H1 (cell line): ENCODE data around the gene NPC1L1. TPM values are rescaled to one million over a fixed set of nuclear protein-coding genes. Genes with fewer than 3 reads are reported as not detected.

ENCODE experiments used
- CTCF ChIA-PET: fragments of 300-600 bp; sonication (Branson Sonifier 250); formaldehyde crosslinking; loops from one replicate; lab custom pipeline; 2021; ENCODE audit not compliant: partially characterized antibody; lab: Charles Lee
- POLR2A ChIA-PET: fragments of 300-600 bp; sonication (Branson Sonifier 250); formaldehyde crosslinking; loops from one replicate; lab custom pipeline; 2021; ENCODE audit warnings: inconsistent platforms; ENCODE audit not compliant: partially characterized antibody; lab: Charles Lee
- DNase-seq, 2 experiments: peaks; one replicate each; pipeline versions ENCODE4 v3.0.0 to v3.0.0-alpha.2; 2010 to 2022; ENCODE audit warnings: low spot score in 2 of 2, low read depth in 1 of 2, mixed read lengths in 1 of 2
- FAIRE-seq: peaks from 2 replicates; lab custom pipeline; 2011; peaks lifted over from hg19 to GRCh38; lab: Jason Lieb, UNC
- H2AFZ ChIP-seq: 2 replicates; pipeline ENCODE4 v1.8.1; 2012; ENCODE audit warnings: low read length, inconsistent platforms
- H2AK5ac ChIP-seq: 2 replicates; pipeline ENCODE4 v1.6.1; 2013; ENCODE audit warnings: low read depth, low read length
- H2BK120ac ChIP-seq: replicated peaks from 2 replicates; pipeline ENCODE3; 2013; ENCODE audit warnings: low read depth, low read length, inconsistent platforms
- H2BK12ac ChIP-seq: 2 replicates; pipeline ENCODE4 v1.6.1; 2013; ENCODE audit warnings: low read depth, low read length
- H2BK15ac ChIP-seq: 2 replicates; pipeline ENCODE4 v1.6.1; 2013; ENCODE audit warnings: low read length
- H2BK20ac ChIP-seq: 2 replicates; pipeline ENCODE4 v1.6.1; 2013; ENCODE audit warnings: low read length
- H2BK5ac ChIP-seq: 2 replicates; pipeline ENCODE4 v1.6.1; 2013; ENCODE audit warnings: low read depth, low read length
- H3K14ac ChIP-seq: 2 replicates; pipeline ENCODE4 v1.6.1; 2013; ENCODE audit warnings: inconsistent platforms; ENCODE audit not compliant: insufficient read length
- H3K18ac ChIP-seq: 2 replicates; pipeline ENCODE4 v1.6.1; 2013; ENCODE audit warnings: low read length; ENCODE audit errors: extremely low read depth
- H3K23ac ChIP-seq: 2 replicates; pipeline ENCODE4 v1.6.1; 2013; ENCODE audit warnings: inconsistent platforms; ENCODE audit not compliant: insufficient read length
- H3K23me2 ChIP-seq: 2 replicates; pipeline ENCODE4 v1.6.1; 2013; ENCODE audit warnings: low read depth, low read length
- H3K27ac ChIP-seq: 2 replicates; pipeline ENCODE4 v1.6.1; 2011; ENCODE audit warnings: low read depth, low read length, inconsistent platforms
- H3K27me3 ChIP-seq, 4 experiments: replicated peaks in 1 of 4; 1 replicate in 1 of 4; 2 replicates in 3 of 4; pipeline versions ENCODE4 v1.6.1 to v1.8.1; 2011 to 2013; ENCODE audit warnings: low read length in 3 of 4, mild to moderate bottlenecking in 3 of 4, inconsistent platforms in 2 of 4, mixed read lengths in 2 of 4, moderate library complexity in 1 of 4; ENCODE audit not compliant: control insufficient read depth in 3 of 4, insufficient read depth in 3 of 4; ENCODE audit errors: extremely low read depth in 1 of 4
- H3K36me3 ChIP-seq, 4 experiments: 2 replicates each; pipeline versions ENCODE4 v1.6.1 to v1.8.1; 2011 to 2013; ENCODE audit warnings: mild to moderate bottlenecking in 4 of 4, low read length in 3 of 4, moderate library complexity in 2 of 4, control low read depth in 1 of 4, inconsistent platforms in 1 of 4; ENCODE audit not compliant: insufficient read depth in 4 of 4, control insufficient read depth in 2 of 4
- H3K4ac ChIP-seq: replicated peaks from 2 replicates; pipeline ENCODE3; 2013; ENCODE audit warnings: low read length, low read depth, mixed read lengths, inconsistent platforms; ENCODE audit not compliant: insufficient read length
- H3K4me1 ChIP-seq, 4 experiments: replicated peaks in 1 of 4; 1 replicate in 1 of 4; 2 replicates in 3 of 4; pipeline versions ENCODE4 v1.6.1 to v1.8.1; 2011 to 2013; ENCODE audit warnings: low read length in 3 of 4, inconsistent platforms in 2 of 4, mixed read lengths in 1 of 4; ENCODE audit not compliant: insufficient read depth in 4 of 4, control insufficient read depth in 3 of 4
- H3K4me2 ChIP-seq, 2 experiments: 2 replicates each; pipeline versions ENCODE4 v1.6.1 to v1.8.1; 2011 to 2013; ENCODE audit warnings: low read depth in 2 of 2, low read length in 2 of 2, control low read depth in 1 of 2, inconsistent platforms in 1 of 2, mild to moderate bottlenecking in 1 of 2; ENCODE audit not compliant: insufficient read depth in 1 of 2
- H3K4me3 ChIP-seq, 4 experiments: fragments of 200-600, 300-600 bp in 1 of 4; sonication (generic), shearing (Covaris generic), sonication (Bioruptor Twin) in 1 of 4; 2 replicates each; pipeline versions ENCODE4 v1.5.1 to v1.8.1; 2011 to 2016; ENCODE audit warnings: low read length in 4 of 4, low read depth in 3 of 4, control low read depth in 2 of 4, inconsistent platforms in 2 of 4, mild to moderate bottlenecking in 2 of 4, mixed read lengths in 1 of 4, moderate library complexity in 1 of 4; ENCODE audit not compliant: insufficient read depth in 2 of 4; ENCODE audit errors: extremely low read depth in 1 of 4
- H3K56ac ChIP-seq: replicated peaks from 2 replicates; pipeline ENCODE3; 2013; ENCODE audit warnings: low read depth, mild to moderate bottlenecking, mixed read lengths, low read length, inconsistent platforms; ENCODE audit not compliant: insufficient read length
- H3K79me1 ChIP-seq: 2 replicates; pipeline ENCODE4 v1.6.1; 2013; ENCODE audit warnings: low read depth, low read length, control low read depth
- H3K79me2 ChIP-seq, 2 experiments: 2 replicates each; pipeline versions ENCODE4 v1.6.1 to v1.8.1; 2012 to 2013; ENCODE audit warnings: low read length in 2 of 2, mild to moderate bottlenecking in 2 of 2, inconsistent platforms in 1 of 2; ENCODE audit not compliant: insufficient read depth in 2 of 2, control insufficient read depth in 1 of 2
- H3K9ac ChIP-seq, 4 experiments: replicated peaks in 1 of 4; 1 replicate in 1 of 4; 2 replicates in 3 of 4; pipeline versions ENCODE4 v1.6.1 to v1.8.1; 2011 to 2013; ENCODE audit warnings: low read depth in 3 of 4, low read length in 3 of 4, control low read depth in 2 of 4, mild to moderate bottlenecking in 2 of 4, moderate library complexity in 2 of 4, inconsistent platforms in 1 of 4; ENCODE audit errors: extremely low read depth in 1 of 4
- H3K9me3 ChIP-seq, 2 experiments: 2 replicates each; pipeline versions ENCODE4 v1.6.1 to v1.8.1; 2012 to 2013; ENCODE audit warnings: mild to moderate bottlenecking in 2 of 2, moderate library complexity in 2 of 2, control low read depth in 1 of 2, inconsistent platforms in 1 of 2, low read depth in 1 of 2, low read length in 1 of 2, mixed read lengths in 1 of 2; ENCODE audit not compliant: insufficient read depth in 2 of 2
- H4K20me1 ChIP-seq, 2 experiments: replicated peaks in 1 of 2; 2 replicates each; pipeline versions ENCODE3 to v1.8.1; 2011 to 2013; ENCODE audit warnings: inconsistent platforms in 2 of 2, low read length in 2 of 2, mild to moderate bottlenecking in 1 of 2; ENCODE audit not compliant: insufficient read depth in 2 of 2, control insufficient read depth in 1 of 2
- H4K5ac ChIP-seq: 2 replicates; pipeline ENCODE4 v1.6.1; 2013; ENCODE audit warnings: low read length, low read depth, mixed read lengths, inconsistent platforms; ENCODE audit not compliant: insufficient read length
- H4K8ac ChIP-seq: 2 replicates; pipeline ENCODE4 v1.8.0; 2013; ENCODE audit warnings: mild to moderate bottlenecking, moderate library complexity, low read length, inconsistent platforms; ENCODE audit not compliant: insufficient read depth; ENCODE audit errors: extremely low read depth
- H4K91ac ChIP-seq: replicated peaks from 2 replicates; pipeline ENCODE3; 2013; ENCODE audit warnings: low read length, mixed read lengths, inconsistent platforms; ENCODE audit not compliant: insufficient read length
- POLR2AphosphoS5 ChIP-seq: IDR thresholded peaks from 2 replicates; pipeline ENCODE4 v1.6.1; 2011; ENCODE audit warnings: low read depth, low read length
- POU5F1 ChIP-seq: IDR thresholded peaks from 2 replicates; pipeline ENCODE4 v1.6.1; 2011; ENCODE audit warnings: low read depth, mild to moderate bottlenecking, low read length, moderate library complexity
- SRF ChIP-seq: IDR thresholded peaks from 2 replicates; pipeline ENCODE4 v1.6.1; 2011; ENCODE audit warnings: mild to moderate bottlenecking, low read depth, low read length, moderate library complexity
- WGBS, 2 experiments: shearing (Covaris generic) in 1 of 2; methylation state at CpG; one replicate each; pipeline versions ENCODE4 v1.1.6 to v1.1.7; 2013 to 2015; ENCODE audit warnings: low lambda C conversion rate in 2 of 2, mixed read lengths in 2 of 2, inconsistent platforms in 1 of 2, low coverage in 1 of 2, missing lambda C conversion rate in 1 of 2; ENCODE audit not compliant: insufficient replicate concordance in 2 of 2, insufficient coverage in 1 of 2, insufficient read length in 1 of 2; ENCODE audit errors: extremely low coverage in 1 of 2, missing lambda C conversion rate in 1 of 2; 5-methylcytosine and 5-hydroxymethylcytosine counted together
- polyA plus RNA-seq, 7 experiments: library from polyadenylated mRNA; depleted of rRNA in 3 of 7; stranded (reverse) in 5 of 7; unstranded in 2 of 7; fragments of >200 nt in 5 of 7; fragments of 200-250 nt in 2 of 7; gene quantifications; 1 replicate in 5 of 7; 2 replicates in 1 of 7; 4 replicates in 1 of 7; pipeline versions ENCODE4 v1.2.1 to v1.2.3, GENCODE V29; 2011 to 2013; ENCODE audit warnings: missing spikeins in 2 of 7, mixed read lengths in 2 of 7
- total RNA-seq: library from RNA; stranded (reverse); fragmentation: NEBNext Ultra II Directional; extraction: Animal tissue kit (Norgen Biotek cat#: 25700); gene quantifications from 2 replicates; pipeline ENCODE4 v1.2.1, GENCODE V29; 2021

Gene NPC1L1
- total and polyA plus RNA-seq, 2 of the 8 experiments (the other 6 are each of a cell fraction or from before 2014, with no cell fraction given), result 0.06 to 0.21 TPM

GRCh38 chr7:44583146-44583865 is 42.2 kb upstream of the NPC1L1 start:
- DNase-seq (no peak), FAIRE-seq (no peak)
- Histone ChIP-seq H3K27ac (no peak overlapping the region; the same call in 1 of the 2 replicates), H3K4ac (no peak overlapping the region), H3K18ac (no peak overlapping the region), H3K79me2 (peaks cover 5 to 15% of the 10 kb centered on the region in 2 experiments; a peak in 3 of 4 replicates), H3K9ac (peak overlapping the region in 1 of 4 experiments; percentile 79; a peak in 3 of 7 replicates), H3K27me3 (no peaks in the 10 kb centered on the region), H3K23me2 (peaks cover 6% of the 10 kb centered on the region; the same call in 1 of the 2 replicates), H2BK15ac (no peak overlapping the region), H2BK20ac (no peak overlapping the region), H4K20me1 (peaks cover 0 to 2% of the 10 kb centered on the region in 2 experiments), H3K4me2 (peak overlapping the region; percentile 69 to 76), H2BK5ac (no peak overlapping the region), H3K56ac (no peak overlapping the region), H2AFZ (peak overlapping the region; percentile 68; the same call in 1 of the 2 replicates), H3K23ac (no peak overlapping the region), H3K14ac (no peak overlapping the region), H3K79me1 (no peaks in the 10 kb centered on the region), H2BK120ac (no peak overlapping the region), H3K9me3 (no peaks in the 10 kb centered on the region), H3K4me1 (peaks cover 0 to 7% (median 1%) of the 10 kb centered on the region in 4 experiments; a peak in 4 of 7 replicates), H4K5ac (no peak overlapping the region), H3K4me3 (peak overlapping the region; percentile 74 to 95 (median 80); a peak in 7 of 8 replicates), H3K36me3 (peaks cover 5 to 19% (median 10%) of the 10 kb centered on the region in 4 experiments; a peak in 7 of 8 replicates), H4K8ac (no peak overlapping the region), H4K91ac (no peak overlapping the region), H2BK12ac (no peak overlapping the region), H2AK5ac (no peak overlapping the region)
- ChIA-PET CTCF (interaction anchor here (0.8 to 1.7 kb wide), 4 partner anchors 10 to 214 kb away, joined by 3 read pairs; partner anchors contain the start of gene DDX56), POLR2A (interaction anchor here (0.6 to 4.3 kb wide), 10 partner anchors 8 to 93 kb away, joined by 3 to 49 read pairs (median 8); partner anchors contain the start of genes DDX56, NUDCD3 and OGDH)
- WGBS, 2 experiments, result 90% methylated on average over 13 of the region's 13 CpGs; no CpG with 5 or more reads in 1 of the 2 experiments
- TF ChIP-seq SRF (no peak), POU5F1 (no peak), POLR2AphosphoS5 (no peak)
